Sigmoid colon (tissue), 4 donors: Measurements from ENCODE around the gene ESYT2.

Experiments used
- CTCF ChIP-seq, 4 experiments: fragments of 450-650 bp in 3 of 4; fragments of 200-600 bp in 1 of 4; IDR thresholded peaks; one replicate each; pipeline ENCODE4 v1.5.1; 2016 to 2019; ENCODE audit warnings: antibody characterized with exemption in 4 of 4, mild to moderate bottlenecking in 3 of 4, moderate library complexity in 2 of 4
- EP300 ChIP-seq, 4 donors: sonication (generic); formaldehyde crosslinking; IDR thresholded peaks; one replicate each; pipeline ENCODE4 v1.6.1; 2017; ENCODE audit warnings: antibody characterized with exemption in 4 of 4
- POLR2A ChIP-seq, 2 donors: fragments of 450-650 bp; IDR thresholded peaks; one replicate each; pipeline ENCODE4 v1.6.1; 2016; ENCODE audit warnings: antibody characterized with exemption in 2 of 2, mild to moderate bottlenecking in 2 of 2, moderate library complexity in 2 of 2

- TF ChIP-seq CTCF (IDR thresholded peaks at IDR 0.05) (no peak), POLR2A (IDR thresholded peaks at IDR 0.05) (no peak), EP300 (IDR thresholded peaks at IDR 0.05) (no peak)
These were observed 25.8 kb downstream of the ESYT2 start for GRCh38 chr7:158803367-158803969.
